Measurements from ENCODE around the gene TSEN2. TPM values are rescaled to one million over a fixed set of nuclear protein-coding genes. Genes with fewer than 3 reads are reported as not detected.
"Not testable (repeated sequence)": the region's sequence is repeated elsewhere in the genome, so short reads cannot be mapped to it uniquely, and the experiment has no call there.

TSEN2 gene
- 21.4 and 32.0 TPM in 2 replicates for total RNA-seq (2014; rRNA removed; shearing (Covaris generic))

DNA sequence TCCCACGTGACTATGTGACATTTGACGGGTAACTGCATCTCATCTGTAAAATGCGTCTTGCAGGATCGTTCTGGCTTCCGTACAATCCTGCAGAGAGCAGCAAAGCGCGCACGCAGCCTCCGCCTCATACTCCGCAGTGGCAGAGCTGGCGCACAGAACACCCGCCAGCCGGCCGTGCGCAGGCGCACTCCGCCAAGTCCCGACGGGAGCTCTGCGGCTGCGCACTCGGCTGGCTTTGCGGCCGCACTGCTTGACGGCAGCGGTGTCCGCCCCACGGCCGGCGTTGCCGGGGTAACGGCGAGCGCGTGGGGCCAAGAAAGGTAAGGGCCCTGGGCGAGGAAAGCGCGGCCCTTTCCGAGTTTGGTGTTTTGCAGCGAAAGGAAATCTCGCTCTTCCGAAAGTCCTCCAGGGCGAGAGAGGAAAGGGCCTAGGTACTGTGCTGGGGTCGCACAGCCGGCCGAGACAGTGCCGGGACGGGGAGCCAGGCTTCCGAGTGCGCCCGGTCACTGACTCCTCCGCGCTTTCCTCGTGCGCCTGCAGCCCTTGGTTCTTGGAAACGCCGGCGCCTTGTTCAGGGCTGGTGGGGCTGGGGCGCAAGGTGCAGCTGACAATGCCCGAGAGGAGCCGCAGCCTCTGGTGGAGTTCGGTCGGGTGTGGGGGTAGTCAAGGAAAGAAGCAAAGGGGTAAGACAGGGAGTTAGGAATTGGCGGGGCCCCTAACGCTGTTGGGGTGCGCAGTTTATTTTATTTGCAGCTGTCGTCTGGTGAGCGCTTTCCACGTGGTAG, at the start of gene TSEN2:
TSEN2 (plus strand) TSS at position 283 of the 785 bp plus-strand sequence. CDS start 5,321 bp downstream, outside the sequence.
- in situ Hi-C loops (cut with HindIII; ENCODE audit: low sequenced_read_pairs) = no loop called here
- DNase-seq (ENCODE audit: low spot score) = peak; percentile 92

DNA sequence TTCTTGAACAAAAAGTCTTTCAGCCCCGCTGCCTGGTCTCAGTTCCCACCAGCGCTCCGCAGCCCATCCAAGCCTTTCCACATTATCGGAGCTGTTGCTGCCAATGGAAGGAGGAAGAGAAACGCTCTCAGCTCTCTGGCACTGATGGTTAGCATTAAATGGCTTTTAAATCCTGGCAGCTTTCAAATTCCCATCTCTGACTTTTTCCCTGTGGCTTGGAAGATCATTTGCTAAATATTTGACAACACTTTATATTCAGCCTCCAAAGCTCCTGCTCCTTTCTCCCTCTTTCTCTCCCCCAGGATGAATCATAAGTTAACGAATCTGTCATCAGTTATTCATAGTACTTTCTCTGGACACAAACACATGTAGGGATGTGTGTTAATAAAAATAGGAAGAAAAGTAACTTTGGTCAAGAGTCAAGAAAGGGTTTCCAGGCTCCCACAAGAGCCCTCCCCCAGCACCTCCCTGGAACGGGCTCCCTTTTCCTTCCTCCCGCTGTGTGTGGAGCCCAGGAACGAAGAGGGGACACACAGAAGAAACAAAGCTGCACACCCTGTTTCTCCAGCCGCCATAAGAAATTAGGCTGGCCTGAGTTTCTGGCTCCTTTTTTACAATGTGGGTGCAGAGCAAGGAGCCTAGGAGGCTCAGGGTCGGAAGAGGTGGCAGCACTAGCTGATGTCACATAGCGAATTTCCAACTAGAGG, 47.6 kb upstream of the TSEN2 start:
- no peak for DNase-seq (ENCODE audit: low spot score)
- in situ Hi-C loops (cut with HindIII; ENCODE audit: low sequenced_read_pairs) = no loop called here

DNA sequence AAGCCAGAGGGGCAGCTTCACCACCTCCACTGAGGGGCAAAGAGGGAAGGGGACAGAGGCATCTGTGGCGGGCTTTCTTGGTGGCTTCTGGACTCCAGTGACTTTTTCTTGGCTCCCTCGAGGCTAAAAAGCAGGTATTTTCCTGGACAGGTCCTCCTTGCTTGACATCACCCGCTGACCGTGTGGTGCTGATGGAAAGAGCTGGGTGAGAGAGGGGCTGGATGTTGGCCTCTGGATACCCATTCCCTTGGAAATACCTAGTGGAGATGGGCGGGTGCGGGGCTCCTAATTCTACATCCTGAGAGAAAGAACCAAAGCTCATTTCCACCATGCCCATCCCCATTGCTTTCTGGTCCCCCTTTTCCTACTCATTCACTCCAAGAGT, 47.1 kb upstream of the TSEN2 start:
- in situ Hi-C loops (cut with HindIII; ENCODE audit: low sequenced_read_pairs) = no loop called here

GRCh38 chr3:12437861-12438260, 46.4 kb upstream of the TSEN2 start:
- no peak for DNase-seq (ENCODE audit: low spot score)
- in situ Hi-C loops (cut with HindIII; ENCODE audit: low sequenced_read_pairs) = no loop called here

More for the DNA sequence above, 47.1 kb upstream of the TSEN2 start:
- no peak for DNase-seq (ENCODE audit: low spot score)

GRCh38 chr3:12438318-12438717, 46.0 kb upstream of the TSEN2 start:
- DNase-seq (ENCODE audit: low spot score) = no peak
- in situ Hi-C loops (cut with HindIII; ENCODE audit: low sequenced_read_pairs) = no loop called here

- in situ Hi-C loops (cut with HindIII; ENCODE audit: low sequenced_read_pairs) = no loop called here
Observed at GRCh38 chr3:12439161-12439940, 44.9 kb upstream of the TSEN2 start.

GRCh38 chr3:12440927-12441714, 43.2 kb upstream of the TSEN2 start:
- DNase-seq (ENCODE audit: low spot score) = peak; percentile 11
- in situ Hi-C loops (cut with HindIII; ENCODE audit: low sequenced_read_pairs) = no loop called here

More at GRCh38 chr3:12439161-12439940, 44.9 kb upstream of the TSEN2 start:
- no peak for DNase-seq (ENCODE audit: low spot score)

- in situ Hi-C loops (cut with HindIII; ENCODE audit: low sequenced_read_pairs) = no loop called here
Observed at GRCh38 chr3:12442654-12443501, 41.4 kb upstream of the TSEN2 start.

DNA sequence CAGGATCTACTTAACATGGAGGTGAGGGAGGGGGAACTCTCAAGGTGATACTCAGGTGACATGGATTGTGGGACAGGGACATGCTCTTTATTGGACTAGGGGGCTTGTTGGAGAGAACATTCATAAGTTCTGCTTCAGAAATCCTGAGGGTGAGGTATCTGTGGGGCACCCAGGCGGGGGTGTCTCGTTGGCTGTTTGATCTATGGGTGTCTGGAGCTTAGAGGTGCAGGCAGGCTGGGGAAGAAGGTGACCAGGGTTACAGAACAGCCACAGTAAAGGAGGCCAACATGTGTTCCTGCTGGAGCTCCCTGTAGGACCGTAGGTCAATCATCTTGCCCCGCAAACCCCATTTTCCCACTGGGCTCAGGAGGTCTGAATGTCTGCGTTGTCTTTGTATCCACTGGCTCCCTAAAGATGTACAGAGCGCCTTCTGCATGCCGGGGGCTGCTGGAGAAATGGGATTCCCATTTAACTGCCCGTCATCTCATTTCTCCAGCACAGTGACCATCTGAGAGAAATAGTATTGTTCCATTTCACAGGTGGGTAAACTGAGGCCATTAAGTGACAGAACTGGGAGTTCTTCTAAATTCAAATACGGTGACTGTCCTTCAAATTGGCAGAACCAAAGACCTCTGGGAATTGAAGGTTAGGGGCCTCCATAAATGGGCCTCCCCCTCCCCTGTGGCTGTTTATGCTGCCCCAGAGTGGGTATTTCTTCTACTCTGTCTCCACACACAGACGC, 40.3 kb upstream of the TSEN2 start:
- in situ Hi-C loops (cut with HindIII; ENCODE audit: low sequenced_read_pairs) = no loop called here
- DNase-seq (ENCODE audit: low spot score) = no peak

More at GRCh38 chr3:12442654-12443501, 41.4 kb upstream of the TSEN2 start:
- DNase-seq (ENCODE audit: low spot score) = no peak

DNA sequence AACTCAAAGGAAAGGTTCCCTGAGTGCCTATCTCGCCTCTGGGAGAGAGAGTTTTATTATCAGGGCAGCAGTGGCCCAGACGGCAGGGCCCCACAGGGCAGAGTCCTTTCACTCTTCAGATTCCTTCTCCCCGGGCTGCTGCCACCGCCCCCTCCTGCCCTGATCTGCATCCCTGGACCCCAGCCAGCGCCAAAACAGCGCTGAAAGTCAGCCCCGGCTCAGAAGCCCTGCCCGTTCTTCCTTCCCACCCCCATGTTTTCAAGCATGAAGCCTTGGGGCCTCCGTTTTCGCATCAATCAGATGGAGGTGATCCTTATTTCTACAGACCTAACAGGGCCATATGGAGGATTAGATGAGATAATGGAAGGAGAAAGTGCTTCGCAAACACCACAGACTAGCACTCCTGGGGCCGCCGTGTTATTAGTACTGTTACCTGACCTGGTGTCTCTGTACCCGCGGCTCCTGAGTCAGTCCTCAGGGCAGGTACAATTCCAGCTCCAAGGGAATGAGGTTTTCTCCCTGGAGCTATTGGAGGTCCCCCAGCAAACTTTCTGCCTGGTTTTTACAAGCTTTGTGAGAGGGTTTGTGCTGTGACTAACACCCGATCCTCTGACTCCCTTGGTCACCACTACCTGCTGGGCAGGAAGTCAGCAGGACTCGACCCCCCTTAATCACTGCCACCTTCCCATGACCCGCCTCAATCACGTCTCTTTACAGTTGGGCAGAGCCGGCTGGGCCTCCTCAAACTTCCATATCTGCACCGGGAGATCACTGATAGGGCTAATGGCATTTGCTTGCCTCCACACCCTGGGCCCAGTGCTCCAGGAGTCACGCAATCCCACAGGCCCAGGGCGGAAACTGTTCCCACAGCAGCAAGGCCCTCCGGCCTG, 39.5 kb upstream of the TSEN2 start:
- in situ Hi-C loops (cut with HindIII; ENCODE audit: low sequenced_read_pairs) = no loop called here
- DNase-seq (ENCODE audit: low spot score) = no peak

DNA sequence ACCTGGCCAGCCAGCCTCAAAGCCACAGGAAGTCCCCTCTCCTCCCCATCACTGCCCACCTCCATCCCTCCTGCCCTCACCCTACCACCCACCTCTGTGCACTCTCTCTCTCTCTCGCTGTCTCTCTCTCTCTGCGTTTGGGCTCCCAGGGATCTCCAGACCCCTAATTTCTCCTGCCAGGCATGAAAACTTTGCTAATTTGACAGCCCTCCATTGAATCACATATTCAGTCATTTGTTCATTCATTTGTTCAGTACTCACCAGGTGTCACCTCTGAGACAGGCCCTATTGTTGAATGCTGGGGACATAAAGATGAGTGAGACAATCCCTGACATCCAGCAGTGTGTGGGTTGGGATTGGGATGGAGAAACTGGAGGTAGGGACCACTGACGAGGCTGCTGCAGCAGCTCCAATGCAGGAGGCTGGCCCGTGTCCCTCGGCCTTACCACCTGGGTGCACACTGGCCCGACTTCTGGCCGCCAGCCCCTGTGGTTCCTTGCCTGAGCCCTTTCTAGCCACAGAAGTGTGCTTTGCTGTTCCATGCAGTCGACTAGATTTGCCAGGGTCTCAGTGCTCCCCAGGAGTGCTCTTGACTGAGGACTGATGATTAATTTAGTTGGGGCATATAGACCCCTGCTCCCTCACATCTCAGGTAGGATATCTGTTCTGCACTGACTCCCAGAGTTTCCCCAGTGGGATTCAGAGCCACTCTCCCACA, 38.6 kb upstream of the TSEN2 start:
- DNase-seq (ENCODE audit: low spot score) = no peak
- in situ Hi-C loops (cut with HindIII; ENCODE audit: low sequenced_read_pairs) = no loop called here

GRCh38 chr3:12446298-12446697, 38.0 kb upstream of the TSEN2 start:
- DNase-seq (ENCODE audit: low spot score) = no peak
- in situ Hi-C loops (cut with HindIII; ENCODE audit: low sequenced_read_pairs) = no loop called here

DNA sequence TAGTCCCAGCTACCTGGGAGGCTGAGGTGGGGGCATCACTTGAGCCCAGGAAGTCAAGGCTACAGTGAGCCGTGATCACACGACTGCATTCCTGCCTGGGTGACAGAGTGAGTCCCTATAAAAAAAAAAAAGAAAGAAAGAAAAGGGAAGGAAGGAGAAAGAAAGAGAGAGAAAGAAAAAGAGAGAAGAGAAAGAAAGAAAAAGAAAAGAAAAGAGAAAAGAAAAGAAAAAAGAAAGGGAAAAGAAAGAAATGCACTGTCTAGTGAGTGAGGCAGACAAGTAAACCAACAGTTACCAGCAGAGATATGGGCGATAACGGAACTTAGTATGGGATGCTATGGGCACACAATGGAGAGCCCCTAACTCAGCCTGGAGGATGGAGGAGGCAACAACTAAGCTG, 37.2 kb upstream of the TSEN2 start:
- in situ Hi-C loops (cut with HindIII; ENCODE audit: low sequenced_read_pairs) = no loop called here
- DNase-seq (ENCODE audit: low spot score) = no peak

DNA sequence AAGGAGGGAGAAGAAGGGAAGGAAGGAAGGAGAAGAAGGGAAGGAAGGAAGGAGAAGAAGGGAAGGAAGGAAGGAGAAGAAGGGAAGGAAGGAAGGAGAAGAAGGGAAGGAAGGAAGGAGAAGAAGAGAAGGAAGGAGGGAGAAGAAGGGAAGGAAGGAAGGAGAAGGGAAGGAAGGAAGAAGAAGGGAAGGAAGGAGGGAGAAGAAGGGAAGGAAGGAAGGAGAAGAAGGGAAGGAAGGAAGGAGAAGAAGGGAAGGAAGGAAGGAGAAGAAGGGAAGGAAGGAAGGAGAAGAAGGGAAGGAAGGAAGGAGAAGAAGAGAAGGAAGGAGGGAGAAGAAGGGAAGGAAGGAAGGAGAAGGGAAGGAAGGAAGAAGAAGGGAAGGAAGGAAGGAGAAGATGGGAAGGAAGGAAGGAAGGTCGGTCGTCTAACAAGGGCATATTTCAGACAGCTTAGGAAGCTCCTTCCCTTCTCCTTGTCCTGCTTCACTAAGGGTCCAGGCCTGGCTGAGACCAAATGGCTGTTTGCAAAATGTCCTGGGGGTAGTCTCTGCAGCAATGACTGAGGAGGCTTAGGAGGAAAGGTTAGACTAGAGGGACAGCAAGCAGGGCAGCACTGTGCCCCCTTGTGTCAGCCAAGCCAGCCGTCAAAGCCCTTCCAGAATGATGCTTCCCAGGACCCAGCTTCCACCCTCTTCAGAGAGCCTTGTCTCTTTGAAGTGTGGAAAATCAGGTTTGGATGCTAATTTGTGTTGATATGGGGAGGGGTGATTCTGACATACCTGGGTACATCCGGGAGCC, 35.7 kb upstream of the TSEN2 start:
- not testable (repeated sequence) for DNase-seq (ENCODE audit: low spot score)

More for the DNA sequence above, 35.7 kb upstream of the TSEN2 start:
- in situ Hi-C loops (cut with HindIII; ENCODE audit: low sequenced_read_pairs) = not testable (repeated sequence)

Data from G401 (cell line).